ENCODE data around the gene HOXC12. TPM values are rescaled to one million over a fixed set of nuclear protein-coding genes. Genes with fewer than 3 reads are reported as not detected.

Gene HOXC12
- not detected for total RNA-seq

- ATAC-seq, result no peak
Measured at GRCh38 chr12:53954694-53955035, at the start of gene HOXC12. Gene HOXC12 (plus strand): TSS chr12:53954903. CDS start chr12:53954930, 27 bp downstream.

DNA sequence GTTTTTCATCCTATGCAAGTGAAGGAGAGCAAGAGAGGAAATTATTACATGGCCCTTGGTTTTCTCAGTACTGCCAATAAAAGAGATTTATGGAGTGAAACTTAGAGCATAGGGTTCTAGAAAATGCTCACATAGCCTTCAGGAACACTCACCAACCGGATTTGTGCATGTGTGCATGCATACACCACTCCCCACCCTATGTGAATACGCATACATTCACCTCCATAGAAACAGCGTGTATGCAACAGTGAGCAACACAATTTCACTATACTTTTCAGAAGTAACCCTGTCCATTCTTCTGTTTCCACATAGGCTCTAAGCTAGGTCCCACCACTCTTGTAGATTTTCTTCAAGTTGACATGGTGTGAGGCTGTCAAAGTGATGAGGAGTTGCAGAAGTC is 47.6 kb upstream of the HOXC12 start:
- no peak for ATAC-seq

DNA sequence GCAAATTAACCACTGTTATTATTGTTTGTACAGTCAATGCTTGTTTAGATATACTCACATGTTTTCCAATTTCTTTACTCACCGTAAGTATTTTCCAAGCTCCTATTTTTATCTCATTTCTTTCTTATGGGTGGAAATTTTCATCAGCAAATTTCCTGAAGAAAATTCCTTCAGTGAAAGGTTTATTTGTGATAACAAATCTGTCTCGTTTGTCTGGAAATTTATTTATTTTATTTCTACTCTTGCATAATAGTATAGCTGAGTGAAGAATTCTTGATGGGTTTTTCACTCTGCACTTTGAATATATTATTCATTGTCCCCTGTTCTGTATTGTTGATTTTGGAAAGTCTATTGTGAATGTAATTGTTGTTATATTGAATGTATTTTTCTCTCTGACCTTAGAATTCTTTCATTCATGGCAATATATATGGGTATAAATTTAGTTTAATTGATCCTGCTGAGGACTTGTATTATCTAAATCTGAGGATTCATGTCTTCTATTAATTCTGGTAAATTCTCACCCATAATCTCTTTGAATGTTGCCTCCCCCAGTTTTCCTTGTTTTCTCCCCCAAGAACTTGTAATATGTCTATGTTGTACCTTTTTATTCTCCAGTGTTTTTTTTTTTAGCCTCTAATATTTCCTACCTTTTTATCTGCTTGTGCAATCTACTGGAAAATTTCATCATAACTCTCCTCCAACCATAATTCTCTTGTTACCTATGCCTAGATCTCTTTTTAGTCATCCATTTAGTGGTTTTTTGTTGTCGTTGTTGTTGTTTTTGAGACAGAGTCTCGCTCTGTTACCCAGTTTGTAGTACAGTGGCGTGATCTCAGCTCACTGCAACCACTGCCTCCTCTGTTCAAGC is 37.7 kb upstream of the HOXC12 start:
- no peak for ATAC-seq

DNA sequence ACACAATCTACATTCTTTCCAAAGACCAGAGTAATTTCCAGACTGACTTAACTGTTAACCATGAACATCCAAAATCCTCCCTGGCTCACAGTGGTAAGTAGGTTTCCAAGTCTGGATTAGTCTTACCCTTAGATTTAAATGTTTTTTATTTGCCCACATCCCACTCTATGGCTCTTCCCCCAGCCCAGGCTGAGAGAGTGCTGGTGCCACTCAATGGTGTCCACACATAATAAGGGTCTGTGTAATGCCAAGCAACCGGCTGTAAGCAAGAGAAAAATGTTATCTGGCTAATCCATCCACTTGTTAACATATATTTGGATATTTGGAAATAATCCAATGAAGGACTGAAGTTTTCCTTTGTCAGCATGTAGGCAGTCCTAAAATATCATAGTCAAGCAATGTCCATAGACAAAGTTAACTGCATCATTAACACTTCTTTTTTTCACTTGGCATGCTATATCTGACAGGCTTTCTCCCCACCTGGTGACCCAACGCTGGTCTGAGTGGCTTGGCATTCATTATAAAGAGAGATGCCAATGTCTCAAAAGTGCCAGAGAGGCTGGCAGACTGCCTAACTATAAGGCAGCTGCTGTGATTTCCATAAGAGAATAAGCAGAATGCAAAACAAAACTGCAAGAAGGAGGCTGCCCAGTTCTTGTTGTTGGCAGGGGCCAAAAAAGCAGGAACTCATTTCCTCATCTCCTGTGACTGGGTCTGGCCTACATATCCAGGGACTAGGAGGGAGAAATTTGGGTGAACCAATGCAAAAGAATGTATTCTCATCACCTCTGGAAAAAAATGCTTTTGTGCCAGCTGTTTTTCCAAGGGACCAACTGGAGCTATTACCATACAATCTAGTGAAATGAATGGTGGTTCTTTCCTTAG is 29.9 kb upstream of the HOXC12 start:
- ATAC-seq, result no peak

GRCh38 chr12:53927220-53928029 is 27.3 kb upstream of the HOXC12 start:
- no peak for ATAC-seq

DNA sequence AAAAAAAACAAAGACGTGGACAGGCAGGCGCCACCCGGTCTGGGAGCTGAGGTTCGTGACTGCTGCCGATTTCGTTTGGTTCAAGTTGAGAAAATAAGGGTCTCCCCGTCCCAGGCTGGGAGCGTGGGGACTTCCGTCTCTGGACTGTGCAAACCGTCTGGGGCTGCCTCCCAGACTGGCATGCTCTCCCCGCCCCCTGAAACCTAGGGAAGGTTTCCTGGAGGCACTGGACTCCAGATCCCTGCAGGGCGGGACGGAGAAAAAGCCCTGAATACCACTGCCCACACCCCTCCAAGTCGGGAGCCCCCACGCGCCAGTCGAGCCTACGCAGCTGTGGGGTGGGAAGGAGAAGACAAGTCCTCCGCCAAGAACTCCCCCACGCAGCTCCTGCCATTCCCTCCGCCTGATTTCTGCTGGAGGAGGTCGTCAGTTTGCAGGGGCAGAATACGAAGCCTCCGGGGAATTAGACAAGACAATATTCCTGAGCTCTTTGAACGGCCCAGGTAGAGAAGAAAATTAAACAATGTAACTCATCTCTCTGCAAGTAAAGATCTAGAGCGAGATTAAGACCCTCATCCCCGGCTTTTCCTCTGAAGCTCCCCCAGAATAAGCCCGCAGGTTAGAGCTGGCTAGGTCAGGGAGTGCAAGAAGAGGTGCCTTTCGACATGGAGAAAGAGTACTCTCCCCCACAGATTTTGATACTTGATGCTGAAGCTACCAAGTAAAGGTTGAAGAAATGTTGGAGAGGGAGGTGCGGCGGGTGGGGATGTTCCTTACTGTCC is 26.5 kb upstream of the HOXC12 start:
- ATAC-seq, result no peak

DNA sequence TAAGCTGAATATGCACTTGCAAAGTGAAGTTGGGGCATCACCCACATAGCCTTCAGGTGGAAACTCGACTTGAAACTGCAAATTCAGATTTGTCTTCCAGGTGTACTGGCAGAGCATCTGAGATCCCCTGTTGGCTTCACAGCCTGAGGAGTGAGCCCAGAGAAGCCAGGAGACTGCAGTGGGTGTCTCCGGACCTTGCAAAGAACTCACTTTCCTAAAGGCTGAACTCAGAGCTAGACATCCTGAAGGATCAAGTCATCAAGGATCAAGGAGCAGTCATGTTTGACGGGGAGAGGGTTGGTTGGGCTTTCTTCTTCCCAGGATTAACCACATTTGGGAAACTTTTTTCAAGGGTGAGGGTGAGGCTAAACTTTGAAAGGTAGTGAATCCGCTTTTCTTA is 25.2 kb upstream of the HOXC12 start:
- ATAC-seq, result no peak

DNA sequence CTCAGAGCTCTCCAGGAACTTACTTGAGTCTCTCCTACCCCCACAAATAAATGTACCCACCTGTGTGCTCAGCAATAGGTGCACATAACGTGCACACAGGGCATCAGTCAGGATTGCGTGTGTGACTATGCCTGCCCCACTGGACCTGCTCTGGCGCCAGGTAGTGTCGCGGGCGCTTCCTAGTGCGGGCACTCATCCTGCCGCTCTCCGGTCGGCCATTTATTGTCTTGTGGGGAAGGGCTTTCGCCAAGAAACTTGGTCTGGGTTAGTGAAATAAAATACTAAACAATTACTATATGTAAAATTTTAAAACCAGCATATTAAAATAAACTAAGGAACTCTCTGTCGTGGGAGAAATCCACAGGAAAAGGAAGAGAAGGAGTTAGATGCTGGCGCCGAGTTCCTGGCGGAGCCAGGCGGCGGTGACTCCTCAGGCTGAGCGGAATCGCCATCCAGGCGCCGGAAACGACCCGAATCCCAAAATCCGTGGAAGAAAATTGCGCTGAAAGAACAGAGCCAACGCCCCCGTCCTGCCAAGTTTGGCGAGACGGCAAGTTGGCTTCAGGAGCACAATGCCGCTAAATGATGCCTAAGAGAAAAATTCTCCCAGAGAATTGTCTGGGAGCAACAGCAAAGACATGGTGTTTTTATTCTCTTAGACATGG is 24.0 kb upstream of the HOXC12 start:
- ATAC-seq, result no peak

DNA sequence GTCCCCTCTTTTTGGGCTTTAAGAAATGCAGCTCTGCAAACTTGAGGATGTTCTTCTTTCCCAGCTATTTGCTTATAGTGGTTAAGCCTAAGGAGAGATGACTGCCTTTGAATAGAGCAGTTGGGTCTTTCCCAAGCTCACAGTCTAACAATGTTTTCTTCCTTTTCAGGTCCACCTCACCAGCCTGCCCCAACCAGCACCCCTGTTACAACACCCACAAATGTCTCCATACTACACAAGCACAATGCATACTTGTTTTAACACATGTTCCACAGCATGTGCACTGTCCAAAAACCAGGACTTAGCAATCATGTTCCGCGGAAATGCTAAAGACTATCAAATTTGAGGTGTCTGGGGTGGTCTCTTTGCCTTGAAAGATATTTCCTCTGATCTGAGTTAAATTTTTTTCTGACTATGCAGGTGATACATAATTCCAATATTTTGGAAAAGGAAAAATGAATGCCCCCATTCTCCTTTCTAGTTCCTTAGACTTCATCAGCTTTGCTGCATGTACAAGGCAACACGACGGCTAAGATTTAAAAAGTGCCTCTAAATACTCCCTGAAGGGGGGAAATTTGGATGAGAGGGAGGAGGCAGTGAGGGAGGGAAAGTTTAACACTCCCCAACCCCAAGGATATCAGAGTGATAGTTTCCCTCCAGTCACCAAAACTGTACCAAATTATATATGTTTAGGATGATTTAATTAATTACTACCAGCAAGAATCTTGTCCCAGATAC is 22.7 kb upstream of the HOXC12 start:
- ATAC-seq, result no peak

GRCh38 chr12:53932915-53933314 is 21.8 kb upstream of the HOXC12 start:
- no peak for ATAC-seq

DNA sequence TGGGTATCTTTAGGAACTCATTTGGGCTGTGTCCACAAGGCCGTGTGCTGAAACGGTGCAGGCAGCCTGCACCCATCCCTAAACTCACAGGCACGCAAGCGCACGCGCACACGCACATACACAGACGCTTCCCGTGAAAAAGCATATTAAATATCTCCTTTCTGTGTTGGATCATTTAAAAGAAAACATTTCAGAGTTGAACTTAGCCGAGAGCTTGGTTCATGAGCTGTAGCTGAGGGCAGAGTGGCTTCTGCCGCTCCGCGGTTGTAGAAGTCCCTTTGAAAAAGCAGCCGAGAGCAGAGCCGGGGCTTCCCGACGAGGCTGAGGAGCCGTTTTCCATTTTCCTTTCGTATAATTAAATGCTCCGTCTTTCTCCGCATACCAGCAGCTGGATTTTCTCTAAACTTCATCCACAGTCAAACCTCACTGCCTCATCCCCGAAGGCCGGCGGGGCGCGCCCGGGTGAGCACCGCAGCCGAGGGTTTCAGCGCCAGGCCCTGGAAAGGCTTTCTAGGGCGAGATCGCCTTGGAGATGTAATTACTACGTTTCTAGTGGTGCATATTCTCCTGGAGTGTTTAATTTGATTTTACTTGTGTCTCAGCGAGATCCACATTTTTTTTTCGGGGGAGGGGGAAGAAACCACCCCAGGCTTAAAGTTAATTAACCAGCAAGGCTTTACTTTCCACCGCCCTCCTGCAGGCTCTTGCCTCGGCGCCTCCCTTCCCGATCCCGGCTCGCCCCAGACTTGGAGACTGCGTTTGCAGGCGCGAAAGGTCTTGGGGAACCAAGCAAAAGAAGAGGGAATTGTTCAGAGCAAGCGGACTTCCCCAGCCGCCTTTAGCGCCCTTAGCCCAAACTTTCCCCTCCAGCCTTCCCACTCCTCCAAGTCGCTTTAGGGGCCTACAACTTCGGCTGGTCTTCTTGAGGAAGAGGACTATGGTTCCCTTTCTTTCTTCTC is 19.0 kb upstream of the HOXC12 start:
- no peak for ATAC-seq

GRCh38 chr12:53937099-53937498 is 17.6 kb upstream of the HOXC12 start:
- no peak for ATAC-seq

DNA sequence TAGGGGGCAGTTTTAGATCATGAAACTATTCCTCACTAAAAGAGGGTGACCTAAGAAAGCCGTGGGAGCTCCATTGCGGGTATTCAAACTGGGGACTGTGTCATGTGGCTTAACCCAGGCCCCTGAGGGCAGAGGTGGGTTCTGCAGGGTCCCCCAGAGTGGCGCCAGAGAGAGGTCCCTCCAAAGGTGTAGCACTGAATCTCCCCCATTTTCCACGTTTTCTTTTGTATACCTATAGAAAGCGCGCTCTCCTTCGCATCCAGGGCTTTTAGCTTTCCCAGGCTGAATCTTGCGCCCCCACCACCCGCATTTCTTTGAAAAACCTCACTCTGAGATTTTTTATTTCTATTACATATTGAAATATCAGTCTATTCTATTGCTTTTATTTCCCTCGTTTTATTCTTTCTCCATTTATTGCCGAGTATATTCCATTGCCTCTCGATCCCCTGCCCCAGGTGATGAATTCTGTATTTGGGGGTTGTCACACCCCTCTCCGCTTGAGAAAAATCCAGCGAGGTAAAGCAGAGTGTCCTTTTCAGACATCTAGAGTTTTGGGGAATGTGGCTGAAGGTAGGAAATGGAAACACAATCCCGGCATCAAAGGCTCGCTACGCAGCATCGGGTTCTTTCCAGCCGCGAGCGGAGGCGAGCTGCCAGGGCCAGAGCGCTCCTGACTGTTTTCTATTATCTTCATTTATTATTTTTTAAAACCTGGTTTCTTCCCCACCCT is 16.9 kb upstream of the HOXC12 start:
- ATAC-seq, result no peak

- ATAC-seq, result peak; percentile 93
Measured at GRCh38 chr12:53938326-53939140, 16.2 kb upstream of the HOXC12 start, which contains the start of gene HOXC13. Gene HOXC13 (plus strand): TSS chr12:53938831. CDS start chr12:53938907, 76 bp downstream.

GRCh38 chr12:53939141-53940108 is 15.3 kb upstream of the HOXC12 start:
- ATAC-seq, result peak; percentile 75

- ATAC-seq, result no peak
Measured at GRCh38 chr12:53940443-53941014, 14.2 kb upstream of the HOXC12 start.

Measured in esophagus mucosa (tissue), 1 donor.